ENCODE measurements around the gene XIST.
A peak's percentile ranks its signal among the peaks of the same experiment; 100 is the strongest.

XIST gene

DNA sequence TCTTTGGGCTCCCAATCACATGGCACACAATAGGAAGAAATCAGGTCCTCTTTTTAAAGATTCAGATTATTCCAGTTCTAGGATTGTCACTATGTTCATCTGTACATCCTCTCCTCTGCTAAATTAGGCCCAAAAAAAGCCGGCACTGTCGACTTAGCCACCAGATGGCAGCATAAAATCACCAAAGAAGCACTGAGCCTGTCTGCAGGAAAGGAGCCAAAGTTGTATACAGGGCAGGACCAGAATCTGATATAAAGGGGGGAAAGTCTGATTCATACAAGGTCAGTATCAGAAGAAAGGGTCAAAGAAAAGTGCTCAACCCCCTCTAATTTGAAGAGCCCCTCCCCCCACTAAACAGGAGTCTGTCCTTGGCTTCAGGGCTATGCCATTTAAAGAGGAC lies 3.0 kb upstream of the XIST start:
- Histone ChIP-seq H3K9ac (ENCODE audit: low read length in 2 of 2) (no peak overlapping the region), H3K27me3 (ENCODE audit: control insufficient read depth in 1 of 2, insufficient read depth in 2 of 2, low read length in 2 of 2) (no peaks in the 10 kb centered on the region), H3K9me3 (ENCODE audit: control insufficient read depth in 2 of 2, low read length in 2 of 2) (no peaks in the 10 kb centered on the region), H3K4me1 (ENCODE audit: control insufficient read depth, insufficient read depth, low read length) (peaks cover 2% of the 10 kb centered on the region), H3K27ac (ENCODE audit: low read length) (no peak overlapping the region), H3K36me3 (ENCODE audit: control insufficient read depth in 2 of 2, insufficient read depth in 2 of 2, low read length in 2 of 2) (no peaks in the 10 kb centered on the region), H3K4me3 (ENCODE audit: low read length in 2 of 2) (no peak overlapping the region)

DNA sequence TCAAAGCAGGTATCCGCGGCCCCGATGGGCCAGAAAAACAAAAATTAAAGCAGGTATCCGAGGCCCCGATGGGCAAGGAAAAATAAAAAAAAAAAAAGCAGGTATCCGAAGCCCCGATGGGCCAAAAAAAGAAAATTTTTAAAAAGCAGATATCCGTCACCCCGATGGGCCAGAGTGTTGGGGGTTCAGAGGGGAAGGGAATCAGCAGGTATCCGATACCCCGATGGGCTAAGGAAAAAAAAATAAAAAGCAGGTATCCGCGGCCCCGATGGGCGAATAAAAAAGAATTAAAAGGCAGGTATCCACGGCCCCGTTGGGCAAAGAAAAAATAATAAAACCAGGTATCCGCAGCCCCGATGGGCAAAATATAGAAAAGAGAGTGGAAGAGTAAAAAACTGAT lies 492 bp downstream of the XIST start:
- H3K4me1 ChIP-seq (ENCODE audit: control insufficient read depth, insufficient read depth, low read length) = peaks cover 2% of the 10 kb centered on the region
- peak overlapping the region in 1 of 2 donors; percentile 69 for H3K9ac ChIP-seq (ENCODE audit: low read length in 2 of 2)
- peak overlapping the region in 1 of 2 donors; percentile 89 for H3K4me3 ChIP-seq (ENCODE audit: low read length in 2 of 2)
- H3K27ac ChIP-seq (ENCODE audit: low read length) = peak overlapping the region; percentile 83
- H3K9me3 ChIP-seq (ENCODE audit: control insufficient read depth in 2 of 2, low read length in 2 of 2) = no peaks in the 10 kb centered on the region
- H3K36me3 ChIP-seq (ENCODE audit: control insufficient read depth in 2 of 2, insufficient read depth in 2 of 2, low read length in 2 of 2) = no peaks in the 10 kb centered on the region
- H3K27me3 ChIP-seq (ENCODE audit: control insufficient read depth in 1 of 2, insufficient read depth in 2 of 2, low read length in 2 of 2) = no peaks in the 10 kb centered on the region

DNA sequence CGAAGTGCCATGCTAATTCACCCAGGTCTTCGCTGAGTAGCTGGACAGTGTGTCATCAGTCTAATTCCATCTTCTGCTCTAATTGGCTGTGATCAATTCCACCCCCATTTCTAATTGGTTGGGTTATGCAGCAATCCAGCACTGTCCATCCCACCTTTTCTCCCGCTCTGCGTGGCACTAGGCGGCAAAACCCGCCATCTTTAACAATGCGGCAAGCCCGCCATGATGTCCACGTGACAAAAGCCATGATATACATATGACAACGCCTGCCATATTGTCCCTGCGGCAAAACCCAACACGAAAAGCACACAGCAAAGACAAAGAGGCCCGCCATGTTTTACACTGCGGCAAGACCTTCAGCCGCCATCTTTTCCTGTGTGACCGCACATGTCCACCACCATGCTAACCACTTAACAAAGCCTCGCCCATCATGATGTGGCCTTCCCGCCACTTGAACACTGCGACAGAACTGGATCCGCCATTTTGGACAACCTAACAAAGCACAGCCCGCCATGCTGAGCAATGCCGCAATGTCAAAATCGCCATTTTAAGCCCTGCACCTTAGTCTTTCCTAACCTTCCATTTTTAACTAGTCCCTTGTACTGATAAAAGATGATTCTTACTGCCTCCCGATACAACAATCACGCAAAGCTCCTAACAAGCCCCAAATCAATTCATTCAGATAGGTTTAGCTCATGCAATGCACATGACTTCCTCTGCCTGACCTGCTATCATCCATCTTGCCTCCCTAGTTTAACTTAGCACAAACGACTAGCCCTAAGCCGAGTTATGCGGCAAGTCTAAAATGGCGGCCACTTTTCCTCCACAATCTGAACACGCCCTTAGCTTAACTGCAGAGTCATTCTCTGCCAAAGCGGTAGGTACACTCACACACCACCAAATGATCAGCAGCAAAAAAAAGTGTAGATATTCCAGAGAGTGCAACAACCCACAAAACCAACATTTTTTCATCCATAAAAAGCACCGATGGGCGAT lies 1.2 kb downstream of the XIST start:
- Histone ChIP-seq H3K4me3 (ENCODE audit: low read length in 2 of 2) (peak overlapping the region in 1 of 2 donors; percentile 89), H3K4me1 (ENCODE audit: control insufficient read depth, insufficient read depth, low read length) (peaks cover 2% of the 10 kb centered on the region), H3K27ac (ENCODE audit: low read length) (peak overlapping the region; percentile 83), H3K27me3 (ENCODE audit: control insufficient read depth in 1 of 2, insufficient read depth in 2 of 2, low read length in 2 of 2) (no peaks in the 10 kb centered on the region), H3K36me3 (ENCODE audit: control insufficient read depth in 2 of 2, insufficient read depth in 2 of 2, low read length in 2 of 2) (no peaks in the 10 kb centered on the region), H3K9me3 (ENCODE audit: control insufficient read depth in 2 of 2, low read length in 2 of 2) (no peaks in the 10 kb centered on the region), H3K9ac (ENCODE audit: low read length in 2 of 2) (peak overlapping the region in 1 of 2 donors; percentile 69)

DNA sequence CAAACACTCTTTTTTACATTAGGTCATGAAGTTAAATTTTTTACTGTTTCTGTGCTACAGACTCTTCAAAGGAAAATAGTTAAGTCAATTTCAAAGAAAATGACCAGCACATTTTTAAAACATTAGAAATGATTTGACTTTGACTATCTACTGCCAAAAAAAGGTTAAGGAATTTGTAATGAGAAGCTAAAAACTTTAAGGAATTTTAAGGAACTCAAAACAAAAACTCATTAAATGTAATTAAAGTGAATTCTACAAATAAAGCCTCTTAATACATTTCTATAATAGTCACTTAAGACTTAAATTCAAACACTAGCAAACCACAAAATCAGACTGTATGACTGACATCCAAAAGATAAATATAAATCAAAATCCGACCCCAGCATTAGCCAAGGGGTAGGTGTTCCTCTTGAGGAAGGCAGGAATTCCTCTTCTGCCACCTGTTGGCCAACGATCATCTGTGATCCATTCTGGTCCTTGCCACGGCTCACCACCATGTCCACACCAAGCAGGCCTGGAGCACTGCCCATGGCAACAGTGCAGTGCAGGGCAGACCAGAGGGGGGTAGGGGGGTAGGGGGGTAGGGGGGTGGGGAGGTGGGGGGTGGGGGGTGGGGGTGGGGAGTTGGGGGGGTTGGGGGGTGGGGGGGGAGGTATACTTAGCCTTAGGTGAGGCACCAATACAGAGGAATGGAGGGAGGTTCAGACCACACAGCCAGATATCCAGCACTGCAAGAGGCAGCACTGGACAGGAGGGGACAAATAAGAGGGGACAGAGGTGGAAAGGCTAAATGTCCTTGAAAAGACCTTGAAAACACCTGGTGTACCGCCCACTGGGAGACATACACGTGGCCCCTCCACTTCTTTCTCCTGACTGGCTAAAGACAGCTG lies 2.1 kb downstream of the XIST start:
- H3K9ac ChIP-seq (ENCODE audit: low read length in 2 of 2) = no peak overlapping the region
- H3K9me3 ChIP-seq (ENCODE audit: control insufficient read depth in 2 of 2, low read length in 2 of 2) = no peaks in the 10 kb centered on the region
- no peaks in the 10 kb centered on the region for H3K27me3 ChIP-seq (ENCODE audit: control insufficient read depth in 1 of 2, insufficient read depth in 2 of 2, low read length in 2 of 2)
- peak overlapping the region; percentile 19 for H3K27ac ChIP-seq (ENCODE audit: low read length)
- no peaks in the 10 kb centered on the region for H3K36me3 ChIP-seq (ENCODE audit: control insufficient read depth in 2 of 2, insufficient read depth in 2 of 2, low read length in 2 of 2)
- peaks cover 2% of the 10 kb centered on the region for H3K4me1 ChIP-seq (ENCODE audit: control insufficient read depth, insufficient read depth, low read length)
- H3K4me3 ChIP-seq (ENCODE audit: low read length in 2 of 2) = peak overlapping the region in 1 of 2 donors; percentile 89

DNA sequence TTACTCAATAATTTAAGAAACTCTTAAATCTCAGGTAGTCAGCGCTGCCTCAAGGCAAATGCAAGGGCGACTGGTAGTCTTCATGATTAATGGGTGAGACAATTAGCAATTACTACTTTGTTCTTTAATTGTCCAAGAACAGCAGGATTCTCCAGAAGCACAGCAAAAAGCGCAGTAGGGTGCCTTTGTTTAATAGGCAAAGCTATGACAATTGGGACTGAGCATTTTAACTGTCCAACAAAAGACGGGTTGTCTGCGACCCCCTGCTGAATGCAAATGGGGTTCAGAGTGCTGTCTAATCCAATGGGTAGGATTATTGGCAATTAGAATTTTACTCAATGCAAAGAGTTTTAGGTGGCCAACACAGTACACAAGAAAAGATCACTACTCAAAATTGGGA lies 3.4 kb downstream of the XIST start:
- Histone ChIP-seq H3K4me1 (ENCODE audit: control insufficient read depth, insufficient read depth, low read length) (peaks cover 9% of the 10 kb centered on the region), H3K36me3 (ENCODE audit: control insufficient read depth in 2 of 2, insufficient read depth in 2 of 2, low read length in 2 of 2) (no peaks in the 10 kb centered on the region), H3K9ac (ENCODE audit: low read length in 2 of 2) (no peak overlapping the region), H3K4me3 (ENCODE audit: low read length in 2 of 2) (peak overlapping the region in 1 of 2 donors; percentile 36), H3K9me3 (ENCODE audit: control insufficient read depth in 2 of 2, low read length in 2 of 2) (no peaks in the 10 kb centered on the region), H3K27ac (ENCODE audit: low read length) (no peak overlapping the region), H3K27me3 (ENCODE audit: control insufficient read depth in 1 of 2, insufficient read depth in 2 of 2, low read length in 2 of 2) (no peaks in the 10 kb centered on the region)

DNA sequence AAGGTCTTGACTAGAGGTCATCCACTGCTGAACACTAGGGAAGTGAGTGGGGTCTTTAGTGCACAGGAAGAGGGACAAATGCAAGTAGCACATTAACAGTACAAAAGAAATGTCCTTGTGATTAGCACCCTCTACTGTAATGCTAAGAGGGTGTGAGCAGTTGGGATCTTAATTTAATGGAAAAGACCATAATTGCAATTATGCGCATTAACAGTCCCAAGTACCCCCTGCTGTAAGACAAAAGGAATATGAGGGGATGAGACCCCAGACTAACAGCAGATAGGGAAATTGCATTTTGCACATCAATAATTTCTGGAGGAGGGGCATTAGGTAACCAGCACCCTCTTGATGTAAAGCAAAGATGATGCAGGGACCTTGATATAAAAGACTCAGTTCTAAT lies 4.5 kb downstream of the XIST start:
- H3K36me3 ChIP-seq (ENCODE audit: control insufficient read depth in 2 of 2, insufficient read depth in 2 of 2, low read length in 2 of 2) = no peaks in the 10 kb centered on the region
- H3K27me3 ChIP-seq (ENCODE audit: control insufficient read depth in 1 of 2, insufficient read depth in 2 of 2, low read length in 2 of 2) = no peaks in the 10 kb centered on the region
- no peak overlapping the region for H3K9ac ChIP-seq (ENCODE audit: low read length in 2 of 2)
- H3K4me1 ChIP-seq (ENCODE audit: control insufficient read depth, insufficient read depth, low read length) = peaks cover 9% of the 10 kb centered on the region
- H3K4me3 ChIP-seq (ENCODE audit: low read length in 2 of 2) = peak overlapping the region in 1 of 2 donors; percentile 36
- H3K27ac ChIP-seq (ENCODE audit: low read length) = no peak overlapping the region
- H3K9me3 ChIP-seq (ENCODE audit: control insufficient read depth in 2 of 2, low read length in 2 of 2) = no peaks in the 10 kb centered on the region

DNA sequence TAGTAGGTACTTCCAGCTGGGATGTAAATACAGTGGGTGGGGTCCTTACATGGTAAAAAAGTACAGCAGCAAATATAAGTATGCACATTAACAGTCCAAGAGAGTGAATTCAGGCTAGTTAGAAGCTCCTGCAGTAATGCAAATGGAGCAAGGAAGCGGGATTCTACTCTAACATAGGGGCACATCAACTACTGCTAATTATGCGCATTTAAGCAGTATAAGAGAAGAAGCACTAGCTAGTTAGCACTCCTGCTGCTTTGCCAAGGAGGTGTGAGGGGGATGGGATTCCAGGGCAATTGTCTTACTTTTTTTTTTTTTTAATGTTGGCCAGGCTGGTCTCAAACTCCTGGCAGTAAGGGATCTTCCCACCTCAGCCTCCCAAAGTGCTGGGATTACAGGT lies 5.4 kb downstream of the XIST start:
- Histone ChIP-seq H3K27ac (ENCODE audit: low read length) (no peak overlapping the region), H3K36me3 (ENCODE audit: control insufficient read depth in 2 of 2, insufficient read depth in 2 of 2, low read length in 2 of 2) (no peaks in the 10 kb centered on the region), H3K27me3 (ENCODE audit: control insufficient read depth in 1 of 2, insufficient read depth in 2 of 2, low read length in 2 of 2) (no peaks in the 10 kb centered on the region), H3K9ac (ENCODE audit: low read length in 2 of 2) (no peak overlapping the region), H3K4me3 (ENCODE audit: low read length in 2 of 2) (no peak overlapping the region), H3K9me3 (ENCODE audit: control insufficient read depth in 2 of 2, low read length in 2 of 2) (no peaks in the 10 kb centered on the region), H3K4me1 (ENCODE audit: control insufficient read depth, insufficient read depth, low read length) (peaks cover 9% of the 10 kb centered on the region)

DNA sequence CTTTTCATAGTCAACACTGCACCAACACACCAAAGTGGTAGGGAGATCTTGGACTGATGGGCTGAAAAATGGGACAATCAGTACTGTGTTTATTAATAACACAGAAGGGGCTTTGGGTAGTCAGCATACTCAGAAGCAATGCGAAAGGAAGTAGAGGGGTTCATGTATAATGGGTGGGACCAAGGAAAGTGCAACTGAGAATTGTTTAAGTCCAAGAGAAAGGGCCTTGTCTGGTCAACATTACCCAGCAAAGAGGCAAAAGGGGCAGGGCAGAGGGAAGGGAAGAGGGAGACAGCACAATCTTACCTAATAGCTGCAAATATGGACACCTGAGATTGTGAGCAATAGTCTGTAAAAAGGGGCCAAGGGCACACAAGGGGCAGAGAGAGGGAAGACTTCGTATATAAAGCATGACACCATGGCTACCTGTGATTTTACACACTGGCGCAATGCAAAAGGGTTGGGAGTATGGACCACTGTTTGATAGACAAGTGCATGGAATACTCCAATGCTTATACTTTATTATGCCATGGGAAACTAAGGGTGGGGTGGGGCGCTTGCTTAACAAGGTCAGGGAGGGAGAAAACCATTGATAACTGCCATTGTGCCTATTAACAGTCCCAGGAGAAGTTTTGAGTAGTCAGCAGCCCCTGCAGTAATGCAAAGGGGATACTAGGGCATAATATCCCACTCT lies 9.8 kb downstream of the XIST start:
- H3K36me3 ChIP-seq (ENCODE audit: control insufficient read depth in 2 of 2, insufficient read depth in 2 of 2, low read length in 2 of 2) = no peaks in the 10 kb centered on the region
- H3K4me1 ChIP-seq (ENCODE audit: control insufficient read depth, insufficient read depth, low read length) = peaks cover 9% of the 10 kb centered on the region
- no peak overlapping the region for H3K4me3 ChIP-seq (ENCODE audit: low read length in 2 of 2)

DNA sequence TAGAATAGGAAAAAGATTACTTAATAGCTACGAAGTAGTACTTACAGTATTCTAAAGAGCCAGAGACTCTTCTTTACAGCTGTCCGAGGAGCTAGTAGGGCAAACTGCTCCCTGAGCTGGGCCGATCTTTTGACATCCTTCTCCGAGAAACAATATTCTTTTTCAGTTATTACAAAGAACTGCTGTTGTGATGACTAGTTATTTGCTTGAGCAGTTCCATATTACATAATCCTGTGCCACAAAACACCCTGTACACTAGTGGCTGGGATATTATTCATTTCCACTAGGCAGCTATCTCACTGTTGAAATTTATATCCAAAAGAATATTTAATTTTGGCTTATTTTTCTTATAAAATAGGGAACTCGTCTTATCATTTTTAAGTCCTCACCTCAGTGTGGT lies 11.2 kb downstream of the XIST start:
- Histone ChIP-seq H3K4me3 (ENCODE audit: low read length in 2 of 2) (no peak overlapping the region), H3K27ac (ENCODE audit: low read length) (no peak overlapping the region), H3K9ac (ENCODE audit: low read length in 2 of 2) (no peak overlapping the region), H3K36me3 (ENCODE audit: control insufficient read depth in 2 of 2, insufficient read depth in 2 of 2, low read length in 2 of 2) (no peaks in the 10 kb centered on the region), H3K27me3 (ENCODE audit: control insufficient read depth in 1 of 2, insufficient read depth in 2 of 2, low read length in 2 of 2) (no peaks in the 10 kb centered on the region), H3K9me3 (ENCODE audit: control insufficient read depth in 2 of 2, low read length in 2 of 2) (no peaks in the 10 kb centered on the region), H3K4me1 (ENCODE audit: control insufficient read depth, insufficient read depth, low read length) (peaks cover 9% of the 10 kb centered on the region)

More for the DNA sequence above, 9.8 kb downstream of the XIST start:
- H3K27ac ChIP-seq (ENCODE audit: low read length) = no peak overlapping the region
- H3K9me3 ChIP-seq (ENCODE audit: control insufficient read depth in 2 of 2, low read length in 2 of 2) = no peaks in the 10 kb centered on the region
- no peaks in the 10 kb centered on the region for H3K27me3 ChIP-seq (ENCODE audit: control insufficient read depth in 1 of 2, insufficient read depth in 2 of 2, low read length in 2 of 2)
- no peak overlapping the region for H3K9ac ChIP-seq (ENCODE audit: low read length in 2 of 2)
